OCI-LY3 (cell line): ENCODE measurements around the gene LHX1.

Experiments used
- H2AFZ ChIP-seq: fragments of 200-600, 300-600 bp; shearing (Covaris generic); 2 replicates; pipeline ENCODE4 v1.6.0; 2014; ENCODE audit warnings: antibody characterized with exemption, low read depth, low read length
- H3K27ac ChIP-seq: fragments of 200-600, 300-600 bp; sonication (generic); 2 replicates; pipeline ENCODE4 v1.5.1; 2014; ENCODE audit warnings: mild to moderate bottlenecking, low read length, moderate library complexity, mixed read lengths
- H3K27me3 ChIP-seq: fragments of 200-600, 300-600 bp; sonication (generic); 2 replicates; pipeline ENCODE4 v1.6.1; 2014; ENCODE audit warnings: low read depth, low read length, mixed read lengths
- H3K36me3 ChIP-seq: fragments of 200-600, 300-600 bp; sonication (generic); replicated peaks from 2 replicates; pipeline ENCODE3; 2014; ENCODE audit warnings: low read depth, low read length, mixed read lengths
- H3K4me1 ChIP-seq: fragments of 300-600, 200-600 bp; sonication (generic); 2 replicates; pipeline ENCODE4 v1.6.1; 2014; ENCODE audit warnings: low read length, mixed read lengths
- H3K4me2 ChIP-seq: fragments of 200-600, 300-600 bp; sonication (generic); 2 replicates; pipeline ENCODE4 v1.6.1; 2014; ENCODE audit warnings: low read length, mixed read lengths
- H3K4me3 ChIP-seq: fragments of 300-600, 200-600 bp; sonication (generic); 2 replicates; pipeline ENCODE4 v1.5.1; 2014; ENCODE audit warnings: antibody characterized with exemption, mild to moderate bottlenecking, low read length, moderate library complexity
- H3K79me2 ChIP-seq: fragments of 300-600, 200-600 bp; shearing (Covaris generic); 2 replicates; pipeline ENCODE4 v1.6.1; 2014; ENCODE audit warnings: mild to moderate bottlenecking, low read length, mixed read lengths
- H3K9ac ChIP-seq: fragments of 300-600, 200-600 bp; shearing (Covaris generic); 2 replicates; pipeline ENCODE4 v1.6.0; 2014; ENCODE audit warnings: mild to moderate bottlenecking, low read length, moderate library complexity
- H3K9me3 ChIP-seq: fragments of 200-600, 300-600 bp; shearing (Covaris generic); 2 replicates; pipeline ENCODE4 v1.6.1; 2014; ENCODE audit warnings: low read length, mixed read lengths; ENCODE audit not compliant: insufficient read depth
- H4K20me1 ChIP-seq: fragments of 200-600, 300-600 bp; sonication (generic); 2 replicates; pipeline ENCODE4 v1.6.1; 2016; ENCODE audit warnings: low read length, mixed read lengths; ENCODE audit not compliant: insufficient read depth
- CTCF ChIP-seq: fragments of 200-600, 300-600 bp; sonication (generic); IDR thresholded peaks from 2 replicates; pipeline ENCODE4 v1.5.1; 2014; ENCODE audit warnings: antibody characterized with exemption, low read length, low read depth
- EZH2phosphoT487 ChIP-seq: fragments of 200-600 bp; shearing (Covaris generic); IDR thresholded peaks from 2 replicates; pipeline ENCODE4 v1.6.1; 2018; ENCODE audit warnings: antibody characterized with exemption, mixed run types, low read depth

LHX1 gene

GRCh38 chr17:36942019-36942599 is 4.8 kb downstream of the LHX1 start:
- Histone ChIP-seq H3K36me3 (no peaks in the 10 kb centered on the region), H2AFZ (no peak overlapping the region), H3K4me2 (no peak overlapping the region), H3K4me1 (no peaks in the 10 kb centered on the region), H3K79me2 (no peaks in the 10 kb centered on the region), H3K27ac (no peak overlapping the region), H3K4me3 (no peak overlapping the region), H3K9ac (no peak overlapping the region), H4K20me1 (no peaks in the 10 kb centered on the region), H3K9me3 (no peaks in the 10 kb centered on the region), H3K27me3 (peaks cover 37% of the 10 kb centered on the region)
- no peak for TF ChIP-seq CTCF
- TF ChIP-seq EZH2phosphoT487 = no peak

GRCh38 chr17:36942631-36943125 is 5.4 kb downstream of the LHX1 start:
- Histone ChIP-seq H3K9me3 (no peaks in the 10 kb centered on the region), H2AFZ (no peak overlapping the region), H3K79me2 (no peaks in the 10 kb centered on the region), H3K27ac (no peak overlapping the region), H3K4me2 (no peak overlapping the region), H3K9ac (no peak overlapping the region), H3K4me3 (no peak overlapping the region), H3K27me3 (peaks cover 32% of the 10 kb centered on the region), H3K4me1 (peaks cover 2% of the 10 kb centered on the region), H3K36me3 (no peaks in the 10 kb centered on the region), H4K20me1 (no peaks in the 10 kb centered on the region)
- TF ChIP-seq CTCF (no peak), EZH2phosphoT487 (no peak)

- H3K27ac ChIP-seq = no peak overlapping the region
- H3K4me2 ChIP-seq = no peak overlapping the region
- H3K36me3 ChIP-seq = no peaks in the 10 kb centered on the region
- H2AFZ ChIP-seq = no peak overlapping the region
- peaks cover 6% of the 10 kb centered on the region for H3K4me1 ChIP-seq
- TF ChIP-seq EZH2phosphoT487 (no peak), CTCF (no peak)
- no peaks in the 10 kb centered on the region for H3K79me2 ChIP-seq
- H3K9me3 ChIP-seq = no peaks in the 10 kb centered on the region
- H3K4me3 ChIP-seq = no peak overlapping the region
- H3K27me3 ChIP-seq = peaks cover 24% of the 10 kb centered on the region
- no peaks in the 10 kb centered on the region for H4K20me1 ChIP-seq
- H3K9ac ChIP-seq = no peak overlapping the region
Observed at GRCh38 chr17:36943250-36944191, 6.2 kb downstream of the LHX1 start.

- no peak overlapping the region for H3K9ac ChIP-seq
- H3K27me3 ChIP-seq = peaks cover 21% of the 10 kb centered on the region
- no peaks in the 10 kb centered on the region for H3K36me3 ChIP-seq
- H2AFZ ChIP-seq = no peak overlapping the region
- no peak overlapping the region for H3K4me3 ChIP-seq
- no peak for TF ChIP-seq CTCF
- TF ChIP-seq EZH2phosphoT487 = no peak
- H3K4me1 ChIP-seq = peaks cover 6% of the 10 kb centered on the region
- H3K79me2 ChIP-seq = peaks cover 8% of the 10 kb centered on the region
- H3K9me3 ChIP-seq = no peaks in the 10 kb centered on the region
- H3K4me2 ChIP-seq = no peak overlapping the region
- no peaks in the 10 kb centered on the region for H4K20me1 ChIP-seq
- H3K27ac ChIP-seq = no peak overlapping the region
Observed at GRCh38 chr17:36944553-36944952, 7.3 kb downstream of the LHX1 start.
